Measurements from ENCODE around the gene PROP1.
"Not testable (repeated sequence)": the region's sequence is repeated elsewhere in the genome, so short reads cannot be mapped to it uniquely, and the experiment has no call there.

Gene PROP1

GRCh38 chr5:177958696-177959095, 37.3 kb downstream of the PROP1 start:
- TF ChIP-seq ZNF398 (tag by site-specific recombination; IDR thresholded peaks at IDR 0.05) (no peak), ZNF600 (tag by site-specific recombination; IDR thresholded peaks at IDR 0.05) (no peak), ZNF184 (tag by site-specific recombination; IDR thresholded peaks at IDR 0.05) (no peak), ZBTB44 (tag by site-specific recombination; IDR thresholded peaks at IDR 0.05) (no peak), EGR2 (tag by site-specific recombination; IDR thresholded peaks at IDR 0.05; ENCODE audit: low read depth) (no peak), MEIS1 (CRISPR knock-in tag; IDR thresholded peaks at IDR 0.05; ENCODE audit: borderline replicate concordance) (no peak), SETDB1 (IDR thresholded peaks at IDR 0.05; ENCODE audit: insufficient read length, low read length) (no peak), ZNF560 (tag by site-specific recombination; IDR thresholded peaks at IDR 0.05; ENCODE audit: borderline replicate concordance) (no peak), KLF7 (tag by site-specific recombination; IDR thresholded peaks at IDR 0.05; ENCODE audit: borderline replicate concordance) (no peak)

GRCh38 chr5:177957241-177957640, 38.8 kb downstream of the PROP1 start:
- Histone ChIP-seq H3K4me3 (ENCODE audit: low read depth, low read length) (no peak overlapping the region), H3K4me1 (ENCODE audit: control insufficient read depth, insufficient read depth, low read length) (no peaks in the 10 kb centered on the region), H3K36me3 (ENCODE audit: control insufficient read depth in 2 of 2, insufficient read depth in 1 of 2, low read length in 2 of 2) (no peaks in the 10 kb centered on the region), H3K9me3 (ENCODE audit: control insufficient read depth, insufficient read depth, low read depth, low read length) (no peaks in the 10 kb centered on the region), H3K27ac (ENCODE audit: extremely low read depth, low read depth, low read length) (no peak overlapping the region)
- TF ChIP-seq ZNF311 (tag by site-specific recombination; IDR thresholded peaks at IDR 0.05; ENCODE audit: borderline replicate concordance) (no peak), REST (tag by site-specific recombination; IDR thresholded peaks at IDR 0.05) (no peak)
- POLR2A ChIA-PET, result no interaction called here
- CTCF ChIA-PET, result no interaction called here

More at GRCh38 chr5:177958696-177959095, 37.3 kb downstream of the PROP1 start:
- no peaks in the 10 kb centered on the region for H3K4me1 ChIP-seq (ENCODE audit: control insufficient read depth, insufficient read depth, low read length)
- ChIA-PET CTCF (no interaction called here), POLR2A (no interaction called here)
- no peaks in the 10 kb centered on the region for H3K36me3 ChIP-seq (ENCODE audit: control insufficient read depth in 2 of 2, insufficient read depth in 1 of 2, low read length in 2 of 2)
- H3K27ac ChIP-seq (ENCODE audit: extremely low read depth, low read depth, low read length), result no peak overlapping the region
- no peaks in the 10 kb centered on the region for H3K9me3 ChIP-seq (ENCODE audit: control insufficient read depth, insufficient read depth, low read depth, low read length)
- H3K4me3 ChIP-seq (ENCODE audit: low read depth, low read length), result no peak overlapping the region

- POLR2A ChIA-PET; CTCF ChIA-PET; H3K36me3 ChIP-seq (ENCODE audit: control insufficient read depth in 2 of 2, insufficient read depth in 1 of 2, low read length in 2 of 2); H3K27ac ChIP-seq (ENCODE audit: extremely low read depth, low read depth, low read length); H3K9me3 ChIP-seq (ENCODE audit: control insufficient read depth, insufficient read depth, low read depth, low read length); H3K4me3 ChIP-seq (ENCODE audit: low read depth, low read length); H3K4me1 ChIP-seq (ENCODE audit: control insufficient read depth, insufficient read depth, low read length): not testable (repeated sequence)
These were observed 42.9 kb downstream of the PROP1 start for GRCh38 chr5:177953101-177953500.

GRCh38 chr5:177949656-177950055, 46.4 kb downstream of the PROP1 start:
- H3K4me1 ChIP-seq (ENCODE audit: control insufficient read depth, insufficient read depth, low read length); CTCF ChIA-PET; H3K4me3 ChIP-seq (ENCODE audit: low read depth, low read length); H3K9me3 ChIP-seq (ENCODE audit: control insufficient read depth, insufficient read depth, low read depth, low read length); H3K27ac ChIP-seq (ENCODE audit: extremely low read depth, low read depth, low read length); H3K36me3 ChIP-seq (ENCODE audit: control insufficient read depth in 2 of 2, insufficient read depth in 1 of 2, low read length in 2 of 2); POLR2A ChIA-PET: not testable (repeated sequence)

GRCh38 chr5:177949065-177949464, 47.0 kb downstream of the PROP1 start:
- POLR2A ChIA-PET, result not testable (repeated sequence)

GRCh38 chr5:177947912-177948311, 48.1 kb downstream of the PROP1 start:
- CTCF ChIA-PET, result not testable (repeated sequence)

More at GRCh38 chr5:177949065-177949464, 47.0 kb downstream of the PROP1 start:
- H3K4me1 ChIP-seq (ENCODE audit: control insufficient read depth, insufficient read depth, low read length); H3K9me3 ChIP-seq (ENCODE audit: control insufficient read depth, insufficient read depth, low read depth, low read length); H3K4me3 ChIP-seq (ENCODE audit: low read depth, low read length); H3K27ac ChIP-seq (ENCODE audit: extremely low read depth, low read depth, low read length); CTCF ChIA-PET; H3K36me3 ChIP-seq (ENCODE audit: control insufficient read depth in 2 of 2, insufficient read depth in 1 of 2, low read length in 2 of 2): not testable (repeated sequence)

More at GRCh38 chr5:177947912-177948311, 48.1 kb downstream of the PROP1 start:
- H3K4me1 ChIP-seq (ENCODE audit: control insufficient read depth, insufficient read depth, low read length); POLR2A ChIA-PET; H3K27ac ChIP-seq (ENCODE audit: extremely low read depth, low read depth, low read length); H3K4me3 ChIP-seq (ENCODE audit: low read depth, low read length); H3K36me3 ChIP-seq (ENCODE audit: control insufficient read depth in 2 of 2, insufficient read depth in 1 of 2, low read length in 2 of 2); H3K9me3 ChIP-seq (ENCODE audit: control insufficient read depth, insufficient read depth, low read depth, low read length): not testable (repeated sequence)
